Mesodermal cell (in vitro differentiated cells): ENCODE results near the gene BANP.
"Not testable (repeated sequence)": the region's sequence is repeated elsewhere in the genome, so short reads cannot be mapped to it uniquely, and the experiment has no call there.

Experiments used
- H3K27ac ChIP-seq: 2 replicates; pipeline ENCODE4 v1.7.0; 2013; ENCODE audit warnings: mild to moderate bottlenecking, low read depth, low read length, moderate library complexity; ENCODE audit not compliant: severe bottlenecking
- H3K36me3 ChIP-seq: 2 replicates; pipeline ENCODE4 v1.7.1; 2013; ENCODE audit warnings: mild to moderate bottlenecking, low read length, moderate library complexity; ENCODE audit not compliant: control insufficient read depth, insufficient read depth
- H3K4me1 ChIP-seq: one replicate; pipeline ENCODE4 v1.7.1; 2013; ENCODE audit warnings: mild to moderate bottlenecking, low read length; ENCODE audit not compliant: insufficient read depth, control insufficient read depth, poor library complexity, severe bottlenecking
- H3K4me3 ChIP-seq: 2 replicates; pipeline ENCODE4 v1.7.0; 2013; ENCODE audit warnings: low read length, control low read depth, mild to moderate bottlenecking; ENCODE audit not compliant: insufficient read depth, poor library complexity, severe bottlenecking; ENCODE audit errors: extremely low read depth
- H3K9me3 ChIP-seq: 2 replicates; pipeline ENCODE4 v1.7.1; 2013; ENCODE audit warnings: mild to moderate bottlenecking, low read length, moderate library complexity; ENCODE audit not compliant: control insufficient read depth
- WGBS, 2 experiments: methylation state at CpG; one replicate each; pipeline ENCODE4 v1.1.5; 2013; ENCODE audit warnings: missing lambda C conversion rate in 2 of 2; ENCODE audit not compliant: insufficient coverage in 2 of 2; 5-methylcytosine and 5-hydroxymethylcytosine counted together

BANP gene

GRCh38 chr16:88091221-88091971, 140.2 kb downstream of the BANP start:
- H3K27ac ChIP-seq, H3K4me1 ChIP-seq, H3K4me3 ChIP-seq, H3K9me3 ChIP-seq, H3K36me3 ChIP-seq: not testable (repeated sequence)
- 85 to 91% methylated on average over 21 to 31 of the region's 35 CpGs for WGBS, 2 experiments

- not testable (repeated sequence) for H3K36me3 ChIP-seq, H3K27ac ChIP-seq, H3K9me3 ChIP-seq, H3K4me1 ChIP-seq, H3K4me3 ChIP-seq
- WGBS, 2 experiments, result 50 to 59% methylated on average over 5 to 7 of the region's 9 CpGs
These were observed 140.7 kb downstream of the BANP start for GRCh38 chr16:88091972-88092302.

- H3K9me3 ChIP-seq, H3K36me3 ChIP-seq, H3K4me1 ChIP-seq, H3K27ac ChIP-seq, H3K4me3 ChIP-seq: not testable (repeated sequence)
- 95 to 100% methylated on average over 4 to 10 of the region's 34 CpGs for WGBS, 2 experiments
These were observed 141.7 kb downstream of the BANP start for GRCh38 chr16:88092791-88093555.

GRCh38 chr16:88093556-88094252, 142.5 kb downstream of the BANP start:
- not testable (repeated sequence) for H3K27ac ChIP-seq, H3K4me3 ChIP-seq, H3K4me1 ChIP-seq, H3K36me3 ChIP-seq, H3K9me3 ChIP-seq
- 89 to 94% methylated on average over 3 to 10 of the region's 25 CpGs for WGBS, 2 experiments

- H3K4me3 ChIP-seq, H3K36me3 ChIP-seq, H3K4me1 ChIP-seq, H3K9me3 ChIP-seq, H3K27ac ChIP-seq: not testable (repeated sequence)
- 83 to 96% methylated on average over 15 of the region's 17 CpGs for WGBS, 2 experiments
These were observed 143.0 kb downstream of the BANP start for GRCh38 chr16:88094253-88094575.

- not testable (repeated sequence) for H3K36me3 ChIP-seq, H3K9me3 ChIP-seq, H3K27ac ChIP-seq, H3K4me1 ChIP-seq, H3K4me3 ChIP-seq
- WGBS, 2 experiments, result 94% methylated on average over 3 of the region's 3 CpGs; no CpG with 5 or more reads in 1 of the 2 experiments
These were observed 143.7 kb downstream of the BANP start for GRCh38 chr16:88094900-88095299.

GRCh38 chr16:88096659-88097058, 145.4 kb downstream of the BANP start:
- WGBS, 2 experiments, result 71 to 83% methylated on average over 1 of the region's 2 CpGs
- H3K36me3 ChIP-seq, H3K4me3 ChIP-seq, H3K4me1 ChIP-seq, H3K9me3 ChIP-seq, H3K27ac ChIP-seq: not testable (repeated sequence)

- WGBS, 2 experiments, result 89 to 94% methylated on average over 21 to 23 of the region's 25 CpGs
- not testable (repeated sequence) for H3K36me3 ChIP-seq, H3K4me3 ChIP-seq, H3K27ac ChIP-seq, H3K9me3 ChIP-seq, H3K4me1 ChIP-seq
These were observed 147.7 kb downstream of the BANP start for GRCh38 chr16:88098731-88099562.

GRCh38 chr16:88099563-88099890, 148.3 kb downstream of the BANP start:
- H3K4me3 ChIP-seq, result no peak overlapping the region
- no peaks in the 10 kb centered on the region for H3K4me1 ChIP-seq
- H3K9me3 ChIP-seq, result peaks cover 4% of the 10 kb centered on the region
- H3K36me3 ChIP-seq, result no peaks in the 10 kb centered on the region
- WGBS, 2 experiments, result 90 to 91% methylated on average over 14 to 15 of the region's 17 CpGs
- H3K27ac ChIP-seq, result no peak overlapping the region

- 95 to 100% methylated on average over 4 to 10 of the region's 14 CpGs for WGBS, 2 experiments
- H3K36me3 ChIP-seq, H3K4me3 ChIP-seq, H3K9me3 ChIP-seq, H3K4me1 ChIP-seq, H3K27ac ChIP-seq: not testable (repeated sequence)
These were observed 148.7 kb downstream of the BANP start for GRCh38 chr16:88099956-88100355.
